K562 (cell line): ENCODE measurements around the gene RAPGEF5.

Experiments
- ESRRA ChIP-seq: fragments of 450-650 bp; IDR thresholded peaks from 2 replicates; pipeline ENCODE4 v1.6.1; 2014; ENCODE audit warnings: low read depth, mild to moderate bottlenecking, moderate library complexity, borderline replicate concordance
- EZH2 ChIP-seq: IDR thresholded peaks from 2 replicates; pipeline ENCODE4 v1.6.1; 2012; ENCODE audit warnings: low read depth, mild to moderate bottlenecking, inconsistent platforms, low read length, borderline replicate concordance
- JUNB ChIP-seq: fragments of 450-650 bp; formaldehyde crosslinking; conservative IDR thresholded peaks from 2 replicates; pipeline ENCODE4 v1.4.0; 2020; ENCODE audit warnings: mild to moderate bottlenecking
- NFE2L1 ChIP-seq: fragments of 450-650 bp; IDR thresholded peaks from 2 replicates; pipeline ENCODE4 v1.6.1; 2016; ENCODE audit warnings: missing genetic modification characterization, low read depth, mild to moderate bottlenecking, missing compliant biosample characterization, moderate library complexity, borderline replicate concordance
- RFX7 ChIP-seq: fragments of 250-450 bp; sonication (Bioruptor Pico); IDR thresholded peaks from 2 replicates; pipeline ENCODE4 v1.5.1; 2021; ENCODE audit warnings: mild to moderate bottlenecking
- ZNF121 ChIP-seq: sonication (generic); formaldehyde crosslinking; conservative IDR thresholded peaks from 2 replicates; pipeline ENCODE4 v1.8.0; 2022; ENCODE audit warnings: missing genetic modification reagents
- TF ChIP-seq, protein P1 (sequence below): fragments of 450-650 bp; conservative IDR thresholded peaks from 2 replicates; pipeline ENCODE4 v1.6.1; 2016; ENCODE audit warnings: missing genetic modification characterization, low read depth, mild to moderate bottlenecking, missing compliant biosample characterization, moderate library complexity
- TF ChIP-seq, protein P2 (sequence below), 2 experiments: fragments of 450-650 bp; formaldehyde crosslinking in 1 of 2; IDR thresholded peaks; 2 replicates each; pipeline versions ENCODE4 v1.4.0 to v1.6.1; 2014 to 2020; ENCODE audit warnings: mild to moderate bottlenecking in 2 of 2, borderline replicate concordance in 1 of 2, low read depth in 1 of 2

DNA sequence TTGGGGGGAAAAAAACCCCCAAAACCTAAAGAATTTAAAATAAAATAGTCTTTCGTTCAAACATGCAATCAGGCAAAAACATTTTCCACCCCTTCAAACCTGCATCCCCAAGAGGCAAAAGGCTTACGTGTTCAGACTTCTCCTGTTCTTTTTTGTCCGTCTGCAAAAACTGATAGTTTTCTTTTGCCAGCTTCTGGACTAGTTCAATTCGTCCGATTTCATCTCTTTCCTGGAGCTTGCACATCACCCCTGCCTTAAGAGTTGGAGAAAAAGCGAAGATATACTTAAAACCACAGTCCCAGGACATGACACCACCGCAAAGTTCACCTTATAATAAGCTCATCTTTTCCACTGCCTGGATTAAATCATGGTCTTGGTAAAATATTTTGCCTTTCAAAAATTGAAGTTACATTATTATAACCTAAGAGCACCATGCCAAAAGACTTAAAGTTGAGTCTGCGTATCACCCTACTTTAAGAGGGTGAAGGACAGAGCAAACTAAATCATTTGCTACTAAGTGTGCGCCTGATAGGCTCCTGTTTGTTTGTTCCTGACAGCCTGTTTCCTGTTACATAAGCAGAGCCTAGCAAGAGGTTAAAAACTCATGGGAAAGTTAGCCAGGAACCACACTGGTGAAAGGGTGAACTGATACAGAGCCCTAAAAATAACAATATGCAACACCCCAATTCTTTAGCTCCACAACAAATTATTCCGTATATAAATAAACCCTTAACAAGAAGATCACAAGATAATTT, 137.0 kb downstream of the RAPGEF5 start:
- TF ChIP-seq NFE2L1 (tag) (no peak), EZH2 (no peak), JUNB (CRISPR knock-in tag) (no peak), RFX7 (CRISPR knock-in tag) (no peak), ZNF121 (CRISPR knock-in tag) (no peak), ESRRA (no peak)
- TF ChIP-seq, protein P1, sequence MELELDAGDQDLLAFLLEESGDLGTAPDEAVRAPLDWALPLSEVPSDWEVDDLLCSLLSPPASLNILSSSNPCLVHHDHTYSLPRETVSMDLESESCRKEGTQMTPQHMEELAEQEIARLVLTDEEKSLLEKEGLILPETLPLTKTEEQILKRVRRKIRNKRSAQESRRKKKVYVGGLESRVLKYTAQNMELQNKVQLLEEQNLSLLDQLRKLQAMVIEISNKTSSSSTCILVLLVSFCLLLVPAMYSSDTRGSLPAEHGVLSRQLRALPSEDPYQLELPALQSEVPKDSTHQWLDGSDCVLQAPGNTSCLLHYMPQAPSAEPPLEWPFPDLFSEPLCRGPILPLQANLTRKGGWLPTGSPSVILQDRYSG (tag) = no peak
- TF ChIP-seq, protein P2, sequence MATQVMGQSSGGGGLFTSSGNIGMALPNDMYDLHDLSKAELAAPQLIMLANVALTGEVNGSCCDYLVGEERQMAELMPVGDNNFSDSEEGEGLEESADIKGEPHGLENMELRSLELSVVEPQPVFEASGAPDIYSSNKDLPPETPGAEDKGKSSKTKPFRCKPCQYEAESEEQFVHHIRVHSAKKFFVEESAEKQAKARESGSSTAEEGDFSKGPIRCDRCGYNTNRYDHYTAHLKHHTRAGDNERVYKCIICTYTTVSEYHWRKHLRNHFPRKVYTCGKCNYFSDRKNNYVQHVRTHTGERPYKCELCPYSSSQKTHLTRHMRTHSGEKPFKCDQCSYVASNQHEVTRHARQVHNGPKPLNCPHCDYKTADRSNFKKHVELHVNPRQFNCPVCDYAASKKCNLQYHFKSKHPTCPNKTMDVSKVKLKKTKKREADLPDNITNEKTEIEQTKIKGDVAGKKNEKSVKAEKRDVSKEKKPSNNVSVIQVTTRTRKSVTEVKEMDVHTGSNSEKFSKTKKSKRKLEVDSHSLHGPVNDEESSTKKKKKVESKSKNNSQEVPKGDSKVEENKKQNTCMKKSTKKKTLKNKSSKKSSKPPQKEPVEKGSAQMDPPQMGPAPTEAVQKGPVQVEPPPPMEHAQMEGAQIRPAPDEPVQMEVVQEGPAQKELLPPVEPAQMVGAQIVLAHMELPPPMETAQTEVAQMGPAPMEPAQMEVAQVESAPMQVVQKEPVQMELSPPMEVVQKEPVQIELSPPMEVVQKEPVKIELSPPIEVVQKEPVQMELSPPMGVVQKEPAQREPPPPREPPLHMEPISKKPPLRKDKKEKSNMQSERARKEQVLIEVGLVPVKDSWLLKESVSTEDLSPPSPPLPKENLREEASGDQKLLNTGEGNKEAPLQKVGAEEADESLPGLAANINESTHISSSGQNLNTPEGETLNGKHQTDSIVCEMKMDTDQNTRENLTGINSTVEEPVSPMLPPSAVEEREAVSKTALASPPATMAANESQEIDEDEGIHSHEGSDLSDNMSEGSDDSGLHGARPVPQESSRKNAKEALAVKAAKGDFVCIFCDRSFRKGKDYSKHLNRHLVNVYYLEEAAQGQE (IDR thresholded peaks at IDR 0.05; ENCODE audit: borderline replicate concordance) = no peak
- TF ChIP-seq, protein P2 (CRISPR knock-in tag; IDR thresholded peaks at IDR 0.05; ENCODE audit: low read depth) = no peak
